ENCODE measurements around the gene LYPD4.
A peak's percentile ranks its signal among the peaks of the same experiment; 100 is the strongest.

The LYPD4 gene

GRCh38 chr19:41849067-41849466 lies 4.6 kb upstream of the LYPD4 start:
- no peak for DNase-seq

- no peak for DNase-seq
Measured at GRCh38 chr19:41848666-41849065, 4.2 kb upstream of the LYPD4 start.

- no peak for DNase-seq
Measured at GRCh38 chr19:41847351-41848105, 3.0 kb upstream of the LYPD4 start.

- no peak for DNase-seq
Measured at GRCh38 chr19:41845051-41845590, 638 bp upstream of the LYPD4 start.

GRCh38 chr19:41845001-41845050 lies 343 bp upstream of the LYPD4 start, which contains the start of gene DMRTC2:
Gene DMRTC2 (plus strand): TSS chr19:41845042. CDS start chr19:41847429, 2,387 bp downstream.
- no peak for DNase-seq

- no peak for DNase-seq
Measured at GRCh38 chr19:41843371-41843770, 1.1 kb downstream of the LYPD4 start.

GRCh38 chr19:41839211-41839610 lies 5.3 kb downstream of the LYPD4 start:
- no peak for DNase-seq

- no peak for DNase-seq
Measured at GRCh38 chr19:41837981-41838708, 6.3 kb downstream of the LYPD4 start.

- DNase-seq: peak; percentile 22
Measured at GRCh38 chr19:41821003-41821735, 23.3 kb downstream of the LYPD4 start.

GRCh38 chr19:41816761-41817160 lies 27.7 kb downstream of the LYPD4 start:
- DNase-seq: no peak

- no peak for DNase-seq
Measured at GRCh38 chr19:41815301-41815700, 29.2 kb downstream of the LYPD4 start.

GRCh38 chr19:41813911-41814310 lies 30.6 kb downstream of the LYPD4 start:
- no peak for DNase-seq

GRCh38 chr19:41811981-41812380 lies 32.5 kb downstream of the LYPD4 start:
- DNase-seq: no peak

- no peak for DNase-seq
Measured at GRCh38 chr19:41811036-41811435, 33.4 kb downstream of the LYPD4 start.

GRCh38 chr19:41810301-41810700 lies 34.2 kb downstream of the LYPD4 start:
- DNase-seq: no peak

GRCh38 chr19:41808663-41809566 lies 35.6 kb downstream of the LYPD4 start:
- DNase-seq: no peak

GRCh38 chr19:41807176-41807575 lies 37.3 kb downstream of the LYPD4 start:
- no peak for DNase-seq

GRCh38 chr19:41804336-41804735 lies 40.1 kb downstream of the LYPD4 start:
- DNase-seq: no peak

GRCh38 chr19:41802770-41803169 lies 41.7 kb downstream of the LYPD4 start:
- no peak for DNase-seq

- no peak for DNase-seq
Measured at GRCh38 chr19:41801792-41802211, 42.7 kb downstream of the LYPD4 start.

GRCh38 chr19:41801031-41801430 lies 43.5 kb downstream of the LYPD4 start:
- no peak for DNase-seq

- no peak for DNase-seq
Measured at GRCh38 chr19:41799444-41800000, 45.0 kb downstream of the LYPD4 start.

GRCh38 chr19:41796901-41797300 lies 47.6 kb downstream of the LYPD4 start:
- DNase-seq: no peak

Data from activated gamma-delta T cell treated with Interleukin-2 at 50 U/mL for 16 hours (primary cell).